GM23248 (cell line): ENCODE measurements around the gene SVOPL. TPM values are rescaled to one million over a fixed set of nuclear protein-coding genes. Genes with fewer than 3 reads are reported as not detected.

ENCODE experiments used
- DNase-seq: peaks from one replicate; pipeline ENCODE4 v3.0.0-alpha.2; 2015
- H2AFZ ChIP-seq: fragments of 200-600 bp; sonication (generic); 2 replicates; pipeline ENCODE4 v1.6.1; 2016; ENCODE audit warnings: antibody characterized with exemption
- H3F3A ChIP-seq: fragments of 200-600 bp; sonication (generic); 2 replicates; pipeline ENCODE4 v1.6.1; 2016; ENCODE audit warnings: mild to moderate bottlenecking, antibody characterized with exemption, mixed run types; ENCODE audit not compliant: insufficient read depth
- H3K27ac ChIP-seq: fragments of 200-600 bp; sonication (generic); 2 replicates; pipeline ENCODE4 v1.5.1; 2016; ENCODE audit warnings: mild to moderate bottlenecking
- H3K27me3 ChIP-seq: fragments of 200-600 bp; sonication (generic); replicated peaks from 2 replicates; pipeline ENCODE4 v1.6.1; 2016; ENCODE audit warnings: mild to moderate bottlenecking; ENCODE audit not compliant: insufficient read depth
- H3K36me3 ChIP-seq: fragments of 200-600 bp; sonication (generic); 2 replicates; pipeline ENCODE4 v1.6.1; 2016; ENCODE audit warnings: low read depth, mild to moderate bottlenecking
- H3K4me1 ChIP-seq: fragments of 200-600 bp; sonication (generic); 2 replicates; pipeline ENCODE4 v1.6.1; 2016; ENCODE audit warnings: mild to moderate bottlenecking; ENCODE audit not compliant: insufficient read depth
- H3K4me2 ChIP-seq: fragments of 200-600 bp; sonication (generic); one replicate; pipeline ENCODE4 v1.6.1; 2016; ENCODE audit warnings: mild to moderate bottlenecking; ENCODE audit not compliant: unreplicated experiment
- H3K4me3 ChIP-seq: fragments of 200-600 bp; sonication (generic); 2 replicates; pipeline ENCODE4 v1.5.1; 2016; ENCODE audit warnings: mild to moderate bottlenecking
- H3K79me2 ChIP-seq: fragments of 200-600 bp; sonication (generic); 2 replicates; pipeline ENCODE4 v1.6.1; 2016; ENCODE audit warnings: mild to moderate bottlenecking; ENCODE audit not compliant: insufficient read depth
- H3K9ac ChIP-seq: fragments of 200-600 bp; sonication (generic); 2 replicates; pipeline ENCODE4 v1.6.1; 2016; ENCODE audit warnings: mild to moderate bottlenecking
- H3K9me2 ChIP-seq: fragments of 200-600 bp; sonication (generic); 2 replicates; pipeline ENCODE4 v1.6.1; 2016; ENCODE audit warnings: mixed run types, mild to moderate bottlenecking, moderate library complexity; ENCODE audit not compliant: insufficient read depth
- H3K9me3 ChIP-seq: fragments of 200-600 bp; sonication (generic); one replicate; pipeline ENCODE4 v1.6.1; 2017; ENCODE audit warnings: low read depth
- H4K20me1 ChIP-seq: fragments of 200-600 bp; sonication (generic); 2 replicates; pipeline ENCODE4 v1.6.0; 2016; ENCODE audit not compliant: insufficient read depth
- EZH2 ChIP-seq: fragments of 200-600 bp; sonication (generic); IDR thresholded peaks from 2 replicates; pipeline ENCODE4 v1.6.1; 2018; ENCODE audit warnings: antibody characterized with exemption, mild to moderate bottlenecking; ENCODE audit not compliant: insufficient read depth, poor library complexity, severe bottlenecking
- EZH2phosphoT487 ChIP-seq: fragments of 200-600 bp; sonication (generic); IDR thresholded peaks from 2 replicates; pipeline ENCODE4 v1.6.1; 2018; ENCODE audit warnings: antibody characterized with exemption, moderate library complexity, mild to moderate bottlenecking, low read depth; ENCODE audit not compliant: insufficient read depth
- WGBS, 2 experiments: methylation state at CpG; one replicate each; pipeline ENCODE4 v1.1.6; 2015 to 2017; ENCODE audit warnings: low lambda C conversion rate in 2 of 2, low coverage in 1 of 2; ENCODE audit errors: missing lambda C conversion rate in 2 of 2; 5-methylcytosine and 5-hydroxymethylcytosine counted together
- in situ Hi-C: fragments of 300-500 bp; cut with MboI; formaldehyde crosslinking; loops from 2 replicates; pipeline ENCODE4 v1.15.0; 2020
- polyA plus RNA-seq: library from polyadenylated mRNA; unstranded; fragments of >200 nt; fragmentation: Nextera tagmentation; extraction: Ambion mirVana; gene quantifications from 2 replicates; pipeline ENCODE4 v1.2.1, GENCODE V29; 2016
- total RNA-seq: library from RNA; depleted of rRNA; stranded (reverse); fragments of >200 nt; shearing (Covaris generic); gene quantifications from 2 replicates; pipeline ENCODE4 v1.2.3, GENCODE V29; 2014

SVOPL gene
- total and polyA plus RNA-seq, 2 experiments from 2014 or later: not detected

GRCh38 chr7:138746073-138746472 lies 44.9 kb upstream of the SVOPL start:
- in situ Hi-C loops: loop anchor here (25.0 kb wide), 3 partner anchors 584 to 1134 kb away; no protein-coding TSS in a partner anchor

GRCh38 chr7:138745189-138745588 lies 44.0 kb upstream of the SVOPL start:
- no peaks in the 10 kb centered on the region for H3K4me1 ChIP-seq
- no peaks in the 10 kb centered on the region for H4K20me1 ChIP-seq
- H3K9me3 ChIP-seq: no peaks in the 10 kb centered on the region
- H3K79me2 ChIP-seq: no peaks in the 10 kb centered on the region
- peaks cover 14% of the 10 kb centered on the region for H3K27me3 ChIP-seq
- 32 to 35% methylated on average over 7 of the region's 7 CpGs for WGBS, 2 experiments
- in situ Hi-C loops: loop anchor here (25.0 kb wide), 3 partner anchors 583 to 1133 kb away; no protein-coding TSS in a partner anchor
- no peak for DNase-seq
- H3K36me3 ChIP-seq: no peaks in the 10 kb centered on the region
- H3F3A ChIP-seq: no peaks in the 10 kb centered on the region
- H2AFZ ChIP-seq: no peak overlapping the region
- no peak overlapping the region for H3K4me2 ChIP-seq
- no peak overlapping the region for H3K4me3 ChIP-seq
- H3K9me2 ChIP-seq: no peaks in the 10 kb centered on the region
- H3K9ac ChIP-seq: no peak overlapping the region
- no peak overlapping the region for H3K27ac ChIP-seq
- TF ChIP-seq EZH2phosphoT487 (no peak), EZH2 (no peak)

More at GRCh38 chr7:138746073-138746472, 44.9 kb upstream of the SVOPL start:
- H3K27ac ChIP-seq: no peak overlapping the region
- H3K36me3 ChIP-seq: no peaks in the 10 kb centered on the region
- no peak for DNase-seq
- H3K79me2 ChIP-seq: no peaks in the 10 kb centered on the region
- H3K27me3 ChIP-seq: peaks cover 20% of the 10 kb centered on the region
- no peaks in the 10 kb centered on the region for H4K20me1 ChIP-seq
- no peak overlapping the region for H2AFZ ChIP-seq
- no peak overlapping the region for H3K4me2 ChIP-seq
- TF ChIP-seq EZH2phosphoT487 (no peak), EZH2 (no peak)
- 66 to 69% methylated on average over 4 of the region's 4 CpGs for WGBS, 2 experiments
- H3K4me1 ChIP-seq: no peaks in the 10 kb centered on the region
- H3K9me2 ChIP-seq: no peaks in the 10 kb centered on the region
- no peak overlapping the region for H3K9ac ChIP-seq
- no peaks in the 10 kb centered on the region for H3K9me3 ChIP-seq
- no peaks in the 10 kb centered on the region for H3F3A ChIP-seq
- no peak overlapping the region for H3K4me3 ChIP-seq

- no peak overlapping the region for H2AFZ ChIP-seq
- H3K27ac ChIP-seq: no peak overlapping the region
- H3K9me2 ChIP-seq: no peaks in the 10 kb centered on the region
- no peaks in the 10 kb centered on the region for H4K20me1 ChIP-seq
- no peaks in the 10 kb centered on the region for H3K27me3 ChIP-seq
- in situ Hi-C loops: loop anchor here (25.0 kb wide), 3 partner anchors 579 to 1129 kb away; no protein-coding TSS in a partner anchor
- no peaks in the 10 kb centered on the region for H3K79me2 ChIP-seq
- TF ChIP-seq EZH2 (no peak), EZH2phosphoT487 (no peak)
- H3K9ac ChIP-seq: no peak overlapping the region
- no peaks in the 10 kb centered on the region for H3F3A ChIP-seq
- no peaks in the 10 kb centered on the region for H3K4me1 ChIP-seq
- no peaks in the 10 kb centered on the region for H3K9me3 ChIP-seq
- WGBS, 2 experiments: 71 to 72% methylated on average over 5 of the region's 5 CpGs
- no peak overlapping the region for H3K4me2 ChIP-seq
- H3K36me3 ChIP-seq: no peaks in the 10 kb centered on the region
- no peak overlapping the region for H3K4me3 ChIP-seq
- no peak for DNase-seq
These were observed 40.2 kb upstream of the SVOPL start for GRCh38 chr7:138741453-138741735.

GRCh38 chr7:138739859-138740258 lies 38.7 kb upstream of the SVOPL start:
- H3K79me2 ChIP-seq: no peaks in the 10 kb centered on the region
- in situ Hi-C loops: loop anchor here (25.0 kb wide), 3 partner anchors 578 to 1128 kb away; no protein-coding TSS in a partner anchor
- no peak overlapping the region for H3K9ac ChIP-seq
- no peak overlapping the region for H2AFZ ChIP-seq
- H3K4me2 ChIP-seq: no peak overlapping the region
- H3K4me3 ChIP-seq: no peak overlapping the region
- 36 to 57% methylated on average over 1 of the region's 1 CpG for WGBS, 2 experiments
- H4K20me1 ChIP-seq: no peaks in the 10 kb centered on the region
- no peaks in the 10 kb centered on the region; the same call in 1 of the 2 replicates for H3K27me3 ChIP-seq
- no peaks in the 10 kb centered on the region for H3K36me3 ChIP-seq
- H3K27ac ChIP-seq: no peak overlapping the region
- no peaks in the 10 kb centered on the region for H3K4me1 ChIP-seq
- TF ChIP-seq EZH2: no peak
- no peak for TF ChIP-seq EZH2phosphoT487
- H3F3A ChIP-seq: no peaks in the 10 kb centered on the region
- DNase-seq: no peak
- H3K9me3 ChIP-seq: no peaks in the 10 kb centered on the region
- H3K9me2 ChIP-seq: no peaks in the 10 kb centered on the region
